ENCODE data around the gene OLFM3.

DNA sequence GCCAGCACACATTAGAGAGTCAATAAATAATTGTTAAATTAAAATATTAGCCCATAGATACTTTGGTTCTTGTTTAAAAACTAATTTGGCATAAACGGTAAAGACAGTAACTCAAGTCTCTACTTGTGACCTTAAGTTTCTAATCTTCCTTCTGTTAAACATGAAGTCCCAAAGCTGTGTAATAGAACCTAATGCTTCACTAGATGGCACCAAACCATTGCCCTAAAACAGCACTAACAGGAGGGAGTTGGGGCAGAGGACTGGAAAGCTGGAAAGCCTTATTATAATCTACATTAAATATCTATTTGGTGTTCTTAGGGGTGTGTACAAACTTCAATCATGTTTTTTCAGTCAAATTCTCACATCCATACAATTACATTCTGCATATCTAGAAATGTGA lies 176.7 kb downstream of the OLFM3 start:
- TF ChIP-seq FOXM1 (IDR thresholded peaks at IDR 0.05; ENCODE audit: low read depth, low read length) (no peak), ESRRA (IDR thresholded peaks at IDR 0.05; ENCODE audit: low read length) (no peak), PBX3 (IDR thresholded peaks at IDR 0.05; ENCODE audit: insufficient replicate concordance, low read depth, low read length) (no peak), POLR2A (IDR thresholded peaks at IDR 0.05; ENCODE audit: low read depth, low read length) (no peak), CTCF (IDR thresholded peaks at IDR 0.05 in 2 of 3, conservative IDR thresholded peaks at IDR 0.05 in 1 of 3; ENCODE audit: control insufficient read depth in 2 of 3, extremely low read depth in 1 of 3, insufficient read depth in 1 of 3, low read depth in 3 of 3, low read length in 3 of 3) (peak; percentile 28 to 50 (median 29); a peak in 4 of 6 replicates), RAD21 (IDR thresholded peaks at IDR 0.05; ENCODE audit: insufficient read depth, low read depth, low read length) (peak; percentile 60), EP300 (IDR thresholded peaks at IDR 0.05; ENCODE audit: borderline replicate concordance in 1 of 2, control insufficient read depth in 1 of 2, low read depth in 2 of 2, low read length in 2 of 2) (no peak)

All from GM12878 (cell line).